K562 (cell line): ENCODE results near the gene MICOS13. TPM values are rescaled to one million over a fixed set of nuclear protein-coding genes. Genes with fewer than 3 reads are reported as not detected.

Experiments used
- BHLHE40 ChIP-seq: IDR thresholded peaks from 2 replicates; pipeline ENCODE4 v1.6.1; 2011; ENCODE audit warnings: low read length, improper control_type of control experiment
- BRF2 ChIP-seq: IDR thresholded peaks from 3 replicates; pipeline ENCODE4 v1.6.1; 2011; ENCODE audit warnings: borderline replicate concordance, mild to moderate bottlenecking; ENCODE audit not compliant: insufficient read length, insufficient read depth
- CBFB ChIP-seq: sonication (generic); formaldehyde crosslinking; IDR thresholded peaks from 2 replicates; pipeline ENCODE4 v1.4.0; 2020; ENCODE audit warnings: mild to moderate bottlenecking, missing genetic modification reagents
- HEY1 ChIP-seq: fragments of 250-450 bp; sonication (Bioruptor Pico); IDR thresholded peaks from 2 replicates; pipeline ENCODE4 v1.5.0; 2020; ENCODE audit warnings: mild to moderate bottlenecking, moderate library complexity, borderline replicate concordance
- HNRNPUL1 ChIP-seq: fragments of 200-400 bp; formaldehyde crosslinking; IDR thresholded peaks from 2 replicates; pipeline ENCODE4 v1.6.1; 2017; ENCODE audit warnings: low read length
- HOMEZ ChIP-seq: fragments of 250-450 bp; sonication (Bioruptor Pico); IDR thresholded peaks from 2 replicates; pipeline ENCODE4 v1.4.0; 2020; ENCODE audit warnings: mild to moderate bottlenecking, moderate library complexity
- KDM5B ChIP-seq: fragments of 200-600 bp; sonication (generic); IDR thresholded peaks from 2 replicates; pipeline ENCODE4 v1.6.1; 2012; ENCODE audit warnings: low read depth, mild to moderate bottlenecking, moderate library complexity, low read length, control low read depth, inconsistent platforms; ENCODE audit not compliant: insufficient replicate concordance
- MTA2 ChIP-seq: fragments of 450-650 bp; IDR thresholded peaks from 2 replicates; pipeline ENCODE4 v1.6.1; 2016; ENCODE audit warnings: low read depth
- NR2C2 ChIP-seq, 2 experiments: fragments of 200-800 bp in 1 of 2; sonication (Bioruptor generic) in 1 of 2; sonication (generic) in 1 of 2; formaldehyde crosslinking in 1 of 2; IDR thresholded peaks; 2 replicates each; pipeline versions ENCODE4 v1.6.1 to v1.8.0; 2016 to 2022; ENCODE audit warnings: mild to moderate bottlenecking in 1 of 2, missing compliant biosample characterization in 1 of 2, missing genetic modification characterization in 1 of 2, missing genetic modification reagents in 1 of 2
- PURB ChIP-seq: sonication (generic); formaldehyde crosslinking; IDR thresholded peaks from 2 replicates; pipeline ENCODE4 v1.9.0; 2021; ENCODE audit warnings: low read depth, mild to moderate bottlenecking, missing genetic modification reagents
- SIN3A ChIP-seq, 2 experiments: fragments of 150-350 bp in 1 of 2; IDR thresholded peaks; 2 replicates each; pipeline ENCODE4 v1.6.1; 2011 to 2016; ENCODE audit warnings: borderline replicate concordance in 2 of 2, low read depth in 2 of 2, low read length in 2 of 2, mild to moderate bottlenecking in 2 of 2, moderate library complexity in 2 of 2; ENCODE audit not compliant: control insufficient read depth in 1 of 2
- ZNF212 ChIP-seq: fragments of 450-650 bp; formaldehyde crosslinking; IDR thresholded peaks from 2 replicates; pipeline ENCODE4 v1.4.0; 2020; ENCODE audit warnings: mild to moderate bottlenecking
- ZNF3 ChIP-seq: fragments of 250-450 bp; sonication (Bioruptor Pico); IDR thresholded peaks from 2 replicates; pipeline ENCODE4 v1.5.0; 2021; ENCODE audit warnings: mild to moderate bottlenecking, moderate library complexity
- ZNF780A ChIP-seq: fragments of 250-450 bp; sonication (Bioruptor Pico); IDR thresholded peaks from 2 replicates; pipeline ENCODE4 v1.5.0; 2021; ENCODE audit warnings: mild to moderate bottlenecking
- polyA plus RNA-seq, 8 experiments: library from polyadenylated mRNA; depleted of rRNA in 4 of 8; stranded (reverse) in 5 of 8; unstranded in 3 of 8; fragments of >200 nt; fragmentation: Nextera tagmentation in 2 of 8; fragmentation: Illumina TruSeq in 1 of 8; extraction: Ambion mirVana in 2 of 8; extraction: Trizol in 1 of 8; gene quantifications; 2 replicates each; pipeline versions ENCODE4 v1.2.1 to v1.2.3, GENCODE V29; 2011 to 2014; ENCODE audit warnings: inconsistent platforms in 1 of 8, missing spikeins in 1 of 8
- total RNA-seq, 7 experiments: library from RNA; depleted of rRNA in 6 of 7; stranded (reverse); fragments of >200 nt in 6 of 7; fragmentation: Illumina TruSeq in 2 of 7; extraction: Trizol in 2 of 7; gene quantifications; 2 replicates each; pipeline versions ENCODE4 v1.2.1 to v1.2.3, GENCODE V29; 2011 to 2021; ENCODE audit warnings: low replicate concordance in 1 of 7
- TF ChIP-seq, protein P1 (sequence below): conservative IDR thresholded peaks from 2 replicates; pipeline ENCODE4 v1.6.1; 2011; ENCODE audit warnings: low read depth, mild to moderate bottlenecking, low read length; ENCODE audit not compliant: control insufficient read depth
- TF ChIP-seq, protein P2 (sequence below): fragments of 200-800 bp; sonication (Bioruptor generic); IDR thresholded peaks from 2 replicates; pipeline ENCODE4 v1.6.1; 2016; ENCODE audit warnings: missing genetic modification characterization, missing compliant biosample characterization

Gene MICOS13
- total and polyA plus RNA-seq, 9 of the 15 experiments (the other 6 are each of a cell fraction or from before 2014, with no cell fraction given): 15.5 to 220 (median 49.4) TPM

GRCh38 chr19:5690125-5690954, 10.0 kb upstream of the MICOS13 start, which contains the start of gene RPL36 (continued):
- TF ChIP-seq KDM5B: peak; percentile 98
- TF ChIP-seq SIN3A (IDR thresholded peaks at IDR 0.05; ENCODE audit: borderline replicate concordance in 2 of 2, control insufficient read depth in 1 of 2, low read depth in 2 of 2, low read length in 2 of 2): peak; percentile 47 to 49; a peak in 2 of 4 replicates
- no peak for TF ChIP-seq HOMEZ (CRISPR knock-in tag)
- TF ChIP-seq ZNF780A (CRISPR knock-in tag): no peak
- no peak for TF ChIP-seq PURB (CRISPR knock-in tag)
- TF ChIP-seq BRF2: no peak
- no peak for TF ChIP-seq ZNF3 (CRISPR knock-in tag)
- TF ChIP-seq HNRNPUL1: no peak
- TF ChIP-seq BHLHE40: peak; percentile 32; the same call in 1 of the 2 replicates
- no peak for TF ChIP-seq ZNF212 (CRISPR knock-in tag)
- TF ChIP-seq, protein P1, sequence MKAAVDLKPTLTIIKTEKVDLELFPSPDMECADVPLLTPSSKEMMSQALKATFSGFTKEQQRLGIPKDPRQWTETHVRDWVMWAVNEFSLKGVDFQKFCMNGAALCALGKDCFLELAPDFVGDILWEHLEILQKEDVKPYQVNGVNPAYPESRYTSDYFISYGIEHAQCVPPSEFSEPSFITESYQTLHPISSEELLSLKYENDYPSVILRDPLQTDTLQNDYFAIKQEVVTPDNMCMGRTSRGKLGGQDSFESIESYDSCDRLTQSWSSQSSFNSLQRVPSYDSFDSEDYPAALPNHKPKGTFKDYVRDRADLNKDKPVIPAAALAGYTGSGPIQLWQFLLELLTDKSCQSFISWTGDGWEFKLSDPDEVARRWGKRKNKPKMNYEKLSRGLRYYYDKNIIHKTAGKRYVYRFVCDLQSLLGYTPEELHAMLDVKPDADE: peak; percentile 68; the same call in 1 of the 2 replicates
- TF ChIP-seq NR2C2 (CRISPR knock-in tag; IDR thresholded peaks at IDR 0.05): peak; percentile 87
- peak; percentile 51; the same call in 1 of the 2 replicates for TF ChIP-seq NR2C2 (tag; IDR thresholded peaks at IDR 0.05)
- TF ChIP-seq CBFB: peak; percentile 84; the same call in 1 of the 2 replicates
- TF ChIP-seq MTA2: no peak
- TF ChIP-seq, protein P2, sequence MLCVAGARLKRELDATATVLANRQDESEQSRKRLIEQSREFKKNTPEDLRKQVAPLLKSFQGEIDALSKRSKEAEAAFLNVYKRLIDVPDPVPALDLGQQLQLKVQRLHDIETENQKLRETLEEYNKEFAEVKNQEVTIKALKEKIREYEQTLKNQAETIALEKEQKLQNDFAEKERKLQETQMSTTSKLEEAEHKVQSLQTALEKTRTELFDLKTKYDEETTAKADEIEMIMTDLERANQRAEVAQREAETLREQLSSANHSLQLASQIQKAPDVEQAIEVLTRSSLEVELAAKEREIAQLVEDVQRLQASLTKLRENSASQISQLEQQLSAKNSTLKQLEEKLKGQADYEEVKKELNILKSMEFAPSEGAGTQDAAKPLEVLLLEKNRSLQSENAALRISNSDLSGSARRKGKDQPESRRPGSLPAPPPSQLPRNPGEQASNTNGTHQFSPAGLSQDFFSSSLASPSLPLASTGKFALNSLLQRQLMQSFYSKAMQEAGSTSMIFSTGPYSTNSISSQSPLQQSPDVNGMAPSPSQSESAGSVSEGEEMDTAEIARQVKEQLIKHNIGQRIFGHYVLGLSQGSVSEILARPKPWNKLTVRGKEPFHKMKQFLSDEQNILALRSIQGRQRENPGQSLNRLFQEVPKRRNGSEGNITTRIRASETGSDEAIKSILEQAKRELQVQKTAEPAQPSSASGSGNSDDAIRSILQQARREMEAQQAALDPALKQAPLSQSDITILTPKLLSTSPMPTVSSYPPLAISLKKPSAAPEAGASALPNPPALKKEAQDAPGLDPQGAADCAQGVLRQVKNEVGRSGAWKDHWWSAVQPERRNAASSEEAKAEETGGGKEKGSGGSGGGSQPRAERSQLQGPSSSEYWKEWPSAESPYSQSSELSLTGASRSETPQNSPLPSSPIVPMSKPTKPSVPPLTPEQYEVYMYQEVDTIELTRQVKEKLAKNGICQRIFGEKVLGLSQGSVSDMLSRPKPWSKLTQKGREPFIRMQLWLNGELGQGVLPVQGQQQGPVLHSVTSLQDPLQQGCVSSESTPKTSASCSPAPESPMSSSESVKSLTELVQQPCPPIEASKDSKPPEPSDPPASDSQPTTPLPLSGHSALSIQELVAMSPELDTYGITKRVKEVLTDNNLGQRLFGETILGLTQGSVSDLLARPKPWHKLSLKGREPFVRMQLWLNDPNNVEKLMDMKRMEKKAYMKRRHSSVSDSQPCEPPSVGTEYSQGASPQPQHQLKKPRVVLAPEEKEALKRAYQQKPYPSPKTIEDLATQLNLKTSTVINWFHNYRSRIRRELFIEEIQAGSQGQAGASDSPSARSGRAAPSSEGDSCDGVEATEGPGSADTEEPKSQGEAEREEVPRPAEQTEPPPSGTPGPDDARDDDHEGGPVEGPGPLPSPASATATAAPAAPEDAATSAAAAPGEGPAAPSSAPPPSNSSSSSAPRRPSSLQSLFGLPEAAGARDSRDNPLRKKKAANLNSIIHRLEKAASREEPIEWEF (CRISPR knock-in tag): no peak
- no peak for TF ChIP-seq HEY1 (CRISPR knock-in tag)
